ENCODE measurements around the gene WNT7B. TPM values are rescaled to one million over a fixed set of nuclear protein-coding genes. Genes with fewer than 3 reads are reported as not detected.

WNT7B gene
- polyA plus RNA-seq, 3 donors from 2014 or later, result not detected

GRCh38 chr22:45911601-45912271, 65.2 kb downstream of the WNT7B start:
- no peaks in the 10 kb centered on the region for H3K9me3 Mint-ChIP-seq
- no peak overlapping the region for H3K4me3 Mint-ChIP-seq
- no peak for DNase-seq
- H3K36me3 Mint-ChIP-seq, result no peaks in the 10 kb centered on the region
- H3K27me3 Mint-ChIP-seq (ENCODE audit: low read depth in 3 of 3), result peaks cover 0 to 2% (median 1%) of the 10 kb centered on the region in 3 donors
- H3K4me1 Mint-ChIP-seq, result no peaks in the 10 kb centered on the region
- H3K27ac Mint-ChIP-seq, result no peak overlapping the region

DNA sequence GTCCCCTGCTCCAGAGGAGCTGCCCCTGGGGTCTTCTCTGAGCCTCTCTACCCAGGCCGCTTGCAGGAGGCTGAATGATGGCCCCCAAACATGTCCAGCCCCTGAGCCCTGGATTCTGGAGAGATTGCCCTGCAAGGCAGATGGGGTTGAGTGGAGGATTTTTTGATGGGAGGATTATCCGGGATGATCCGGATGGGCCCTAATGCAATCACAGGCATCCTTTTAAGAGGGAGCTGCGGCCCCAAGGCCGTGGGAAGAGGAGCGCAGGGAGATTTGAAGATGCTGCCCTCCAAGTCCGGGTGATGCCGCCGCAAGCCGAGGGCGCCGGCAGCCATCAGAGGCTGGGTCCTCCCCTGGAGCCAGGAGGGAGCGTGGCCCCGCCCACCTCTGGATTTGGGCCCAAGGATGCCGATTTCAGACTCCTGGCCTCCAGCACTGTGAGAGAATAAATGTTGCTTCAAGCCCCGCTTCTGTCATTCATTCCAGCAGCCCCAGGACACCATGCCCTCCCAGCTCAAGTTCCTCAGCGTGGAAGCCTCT, 66.0 kb downstream of the WNT7B start:
- no peaks in the 10 kb centered on the region for H3K4me1 Mint-ChIP-seq
- H3K27ac Mint-ChIP-seq, result no peak overlapping the region
- no peaks in the 10 kb centered on the region for H3K9me3 Mint-ChIP-seq
- H3K27me3 Mint-ChIP-seq (ENCODE audit: low read depth in 3 of 3), result peaks cover 0 to 2% (median 1%) of the 10 kb centered on the region in 3 donors
- H3K36me3 Mint-ChIP-seq, result no peaks in the 10 kb centered on the region
- H3K4me3 Mint-ChIP-seq, result no peak overlapping the region
- no peak for DNase-seq

- Mint-ChIP-seq H3K4me1 (no peaks in the 10 kb centered on the region), H3K36me3 (no peaks in the 10 kb centered on the region), H3K4me3 (no peak overlapping the region), H3K27ac (no peak overlapping the region), H3K9me3 (no peaks in the 10 kb centered on the region), H3K27me3 (ENCODE audit: low read depth in 3 of 3) (peaks cover 1 to 4% (median 3%) of the 10 kb centered on the region in 3 donors)
- no peak for DNase-seq
Measured at GRCh38 chr22:45908961-45909360, 68.0 kb downstream of the WNT7B start.

GRCh38 chr22:45907996-45908395, 69.0 kb downstream of the WNT7B start:
- DNase-seq, result no peak
- no peaks in the 10 kb centered on the region for H3K9me3 Mint-ChIP-seq
- H3K27me3 Mint-ChIP-seq (ENCODE audit: low read depth in 3 of 3), result peaks cover 0 to 5% (median 3%) of the 10 kb centered on the region in 3 donors
- H3K27ac Mint-ChIP-seq, result no peak overlapping the region
- no peak overlapping the region for H3K4me3 Mint-ChIP-seq
- H3K4me1 Mint-ChIP-seq, result no peaks in the 10 kb centered on the region
- H3K36me3 Mint-ChIP-seq, result no peaks in the 10 kb centered on the region

DNA sequence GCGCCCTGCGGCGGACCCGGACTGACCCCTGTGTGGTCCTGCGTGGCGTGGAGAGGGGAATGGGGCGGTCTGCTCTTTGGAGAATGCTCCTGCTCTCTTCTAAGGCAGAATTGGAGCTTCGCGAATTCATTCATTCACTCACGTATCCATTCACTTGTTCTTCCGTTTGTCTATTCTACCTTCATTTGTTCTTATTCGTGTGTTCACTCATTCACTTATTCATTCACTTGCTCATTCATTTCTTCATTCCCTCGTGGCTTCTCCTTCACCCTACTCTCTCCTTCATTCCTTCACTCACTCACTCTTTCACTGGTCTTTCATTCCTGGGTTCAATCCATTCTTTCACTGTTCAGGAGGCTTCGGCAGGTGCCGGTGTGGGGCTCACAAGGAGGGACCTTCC, 69.6 kb downstream of the WNT7B start:
- Mint-ChIP-seq H3K4me3 (peak overlapping the region in 1 of 5 donors; percentile 11), H3K36me3 (no peaks in the 10 kb centered on the region), H3K9me3 (no peaks in the 10 kb centered on the region), H3K27me3 (ENCODE audit: low read depth in 3 of 3) (peaks cover 0 to 5% (median 3%) of the 10 kb centered on the region in 3 donors), H3K27ac (no peak overlapping the region), H3K4me1 (no peaks in the 10 kb centered on the region)
- no peak for DNase-seq

GRCh38 chr22:45906946-45907345, 70.0 kb downstream of the WNT7B start:
- Mint-ChIP-seq H3K4me1 (no peaks in the 10 kb centered on the region), H3K36me3 (no peaks in the 10 kb centered on the region), H3K4me3 (no peak overlapping the region), H3K27me3 (ENCODE audit: low read depth in 3 of 3) (peaks cover 0 to 5% (median 3%) of the 10 kb centered on the region in 3 donors), H3K9me3 (no peaks in the 10 kb centered on the region), H3K27ac (no peak overlapping the region)
- DNase-seq, result no peak

DNA sequence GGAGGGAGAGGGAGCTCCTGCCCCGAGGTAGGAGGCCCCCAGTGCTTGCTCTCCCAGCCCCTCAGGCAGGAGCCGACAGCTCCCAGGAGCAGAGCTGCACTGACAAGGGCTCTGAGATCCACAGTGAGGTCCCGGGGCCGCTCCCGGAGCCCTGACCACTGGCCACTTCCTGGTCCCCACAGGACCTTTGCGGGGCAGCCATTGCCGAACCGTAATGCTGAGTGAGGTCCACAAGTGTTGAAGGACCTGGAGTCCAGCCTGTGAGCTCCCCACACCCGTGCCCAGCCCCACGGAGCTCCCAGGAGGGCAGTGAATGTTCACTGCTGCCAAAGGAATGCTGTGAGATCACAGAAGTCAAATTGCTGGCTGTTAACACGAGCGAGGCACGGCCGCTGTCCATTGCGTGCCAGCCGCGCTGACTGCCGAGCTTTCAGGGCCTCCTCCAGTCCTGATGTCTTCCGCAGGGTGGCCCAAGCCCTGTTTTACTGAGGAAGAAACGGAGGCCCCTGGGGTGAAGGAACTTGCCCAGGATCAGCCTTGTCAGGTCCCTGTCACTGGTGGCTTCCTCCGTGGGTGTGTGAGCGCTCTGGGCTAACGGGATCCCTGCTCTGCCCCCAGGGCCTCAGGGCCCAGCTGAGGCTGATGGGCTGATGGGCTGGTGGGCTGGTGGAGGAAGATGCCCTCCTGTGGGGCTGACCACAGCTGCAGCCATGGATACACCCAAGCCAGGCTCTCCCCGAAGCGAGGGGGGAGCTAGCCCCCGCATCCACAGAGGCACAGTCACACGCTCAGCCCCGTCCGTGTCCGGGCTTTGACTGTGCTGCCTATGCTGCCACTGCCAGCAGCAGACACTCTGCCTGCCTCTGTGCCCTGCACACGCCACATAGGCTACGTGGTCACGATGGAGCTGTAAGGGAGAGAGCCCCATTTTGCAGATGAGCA, 70.8 kb downstream of the WNT7B start:
- no peaks in the 10 kb centered on the region for H3K4me1 Mint-ChIP-seq
- no peaks in the 10 kb centered on the region for H3K9me3 Mint-ChIP-seq
- peaks cover 0 to 5% (median 3%) of the 10 kb centered on the region in 3 donors for H3K27me3 Mint-ChIP-seq (ENCODE audit: low read depth in 3 of 3)
- no peak overlapping the region for H3K27ac Mint-ChIP-seq
- H3K4me3 Mint-ChIP-seq, result no peak overlapping the region
- DNase-seq, result no peak
- H3K36me3 Mint-ChIP-seq, result no peaks in the 10 kb centered on the region

DNA sequence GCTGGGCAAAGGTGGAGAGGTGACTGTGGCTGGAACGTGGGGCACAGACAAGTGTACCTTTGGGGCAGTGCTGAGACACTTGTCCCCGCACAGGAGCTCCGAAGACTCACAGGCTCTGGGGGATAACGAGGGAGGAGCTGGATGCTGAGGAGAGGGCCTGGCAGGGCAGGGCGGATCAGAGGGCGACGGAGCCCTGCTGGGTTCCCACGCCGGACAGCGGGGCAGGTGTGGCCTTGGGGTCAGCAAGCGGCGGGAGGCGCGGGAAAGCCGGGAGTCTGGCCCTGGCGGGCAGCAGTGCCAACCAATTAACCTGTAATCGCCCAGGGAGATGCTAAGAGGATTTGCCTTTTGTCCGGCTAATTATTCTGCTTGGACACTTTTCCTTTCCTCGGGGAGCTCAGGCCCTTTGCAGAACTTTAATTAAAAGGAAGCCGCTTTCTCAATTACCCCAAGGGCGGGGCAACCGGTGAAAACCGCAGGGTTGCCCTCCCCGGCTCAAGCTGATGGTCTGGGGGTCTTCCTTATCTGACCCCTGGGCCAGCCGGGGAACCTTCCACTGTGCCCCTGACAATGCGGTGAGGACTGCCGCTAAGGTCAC, 71.5 kb downstream of the WNT7B start:
- Mint-ChIP-seq H3K27ac (no peak overlapping the region), H3K27me3 (ENCODE audit: low read depth in 3 of 3) (peaks cover 0 to 5% (median 3%) of the 10 kb centered on the region in 3 donors), H3K4me3 (no peak overlapping the region), H3K4me1 (no peaks in the 10 kb centered on the region), H3K9me3 (no peaks in the 10 kb centered on the region), H3K36me3 (no peaks in the 10 kb centered on the region)
- no peak for DNase-seq

DNA sequence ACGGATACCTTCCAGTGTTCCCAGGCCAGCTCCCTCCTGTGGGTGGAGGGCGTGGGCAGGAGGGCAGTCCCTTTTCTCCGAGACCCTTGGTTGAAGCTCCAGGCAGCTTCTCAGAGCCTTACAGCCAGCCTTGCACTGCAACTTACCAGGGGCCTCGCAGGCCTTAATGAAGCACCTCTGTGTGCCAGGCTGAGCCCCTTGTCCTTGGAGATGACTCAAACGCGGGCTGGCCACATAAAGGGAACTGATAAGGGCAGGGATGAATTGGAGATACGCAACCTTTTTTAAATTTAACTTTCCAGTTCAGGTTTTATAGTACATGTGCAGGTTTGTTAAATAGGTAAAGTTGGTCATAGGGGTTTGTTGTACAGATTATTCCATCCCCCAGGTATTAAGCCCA, 72.7 kb downstream of the WNT7B start:
- Mint-ChIP-seq H3K27me3 (ENCODE audit: low read depth in 3 of 3) (peaks cover 0 to 5% (median 3%) of the 10 kb centered on the region in 3 donors), H3K4me1 (no peaks in the 10 kb centered on the region), H3K27ac (no peak overlapping the region), H3K4me3 (no peak overlapping the region), H3K9me3 (no peaks in the 10 kb centered on the region), H3K36me3 (no peaks in the 10 kb centered on the region)
- DNase-seq, result no peak

GRCh38 chr22:45903355-45904135, 73.4 kb downstream of the WNT7B start:
- DNase-seq, result no peak
- H3K4me3 Mint-ChIP-seq, result no peak overlapping the region
- H3K36me3 Mint-ChIP-seq, result no peaks in the 10 kb centered on the region
- H3K4me1 Mint-ChIP-seq, result no peaks in the 10 kb centered on the region
- H3K27me3 Mint-ChIP-seq (ENCODE audit: low read depth in 3 of 3), result peaks cover 0 to 5% (median 3%) of the 10 kb centered on the region in 3 donors
- H3K27ac Mint-ChIP-seq, result no peak overlapping the region
- H3K9me3 Mint-ChIP-seq, result no peaks in the 10 kb centered on the region

GRCh38 chr22:45897736-45898135, 79.2 kb downstream of the WNT7B start:
- Mint-ChIP-seq H3K4me1 (no peaks in the 10 kb centered on the region), H3K9me3 (no peaks in the 10 kb centered on the region), H3K4me3 (no peak overlapping the region), H3K27ac (no peak overlapping the region), H3K36me3 (no peaks in the 10 kb centered on the region), H3K27me3 (ENCODE audit: low read depth in 3 of 3) (peaks cover 2 to 4% (median 2%) of the 10 kb centered on the region in 3 donors)
- no peak for DNase-seq

DNA sequence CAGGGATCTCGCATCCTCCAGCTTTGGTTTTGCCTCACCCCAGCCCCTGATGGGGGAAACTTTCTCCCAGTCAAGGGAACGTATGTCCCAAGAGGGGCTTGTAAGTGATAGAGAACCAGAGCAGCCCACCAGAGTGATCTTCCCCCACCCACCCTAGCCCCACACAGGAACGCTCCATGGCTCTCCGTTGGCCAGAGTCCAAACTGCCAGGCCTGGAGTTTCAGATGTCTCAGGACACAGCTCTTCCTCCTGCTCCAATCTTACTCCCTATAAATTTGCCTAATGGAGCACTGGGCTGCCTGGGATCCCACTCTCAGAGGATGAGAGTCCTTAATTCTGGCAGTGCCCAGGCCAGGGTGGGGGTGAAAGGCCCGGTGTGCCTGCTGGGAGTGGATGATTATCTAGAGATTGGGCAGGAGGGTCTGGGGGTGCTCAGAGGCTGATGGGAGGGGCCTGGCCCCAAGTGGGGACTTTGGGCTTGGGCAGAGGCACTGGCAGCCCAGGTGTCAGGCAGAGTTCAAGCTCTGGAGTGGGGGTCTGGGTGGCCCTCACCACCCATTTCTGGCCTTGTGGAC, 79.9 kb downstream of the WNT7B start:
- Mint-ChIP-seq H3K9me3 (no peaks in the 10 kb centered on the region), H3K36me3 (no peaks in the 10 kb centered on the region), H3K27me3 (ENCODE audit: low read depth in 3 of 3) (peaks cover 2 to 4% (median 2%) of the 10 kb centered on the region in 3 donors), H3K4me1 (no peaks in the 10 kb centered on the region), H3K27ac (no peak overlapping the region), H3K4me3 (no peak overlapping the region)
- no peak for DNase-seq
